DMS153 (cell line): ENCODE data around the gene TECPR2.

Experiments
- DNase-seq: peaks from one replicate; lab custom pipeline; 2025; lab: John Stamatoyannopoulos, UW

Gene TECPR2

DNA sequence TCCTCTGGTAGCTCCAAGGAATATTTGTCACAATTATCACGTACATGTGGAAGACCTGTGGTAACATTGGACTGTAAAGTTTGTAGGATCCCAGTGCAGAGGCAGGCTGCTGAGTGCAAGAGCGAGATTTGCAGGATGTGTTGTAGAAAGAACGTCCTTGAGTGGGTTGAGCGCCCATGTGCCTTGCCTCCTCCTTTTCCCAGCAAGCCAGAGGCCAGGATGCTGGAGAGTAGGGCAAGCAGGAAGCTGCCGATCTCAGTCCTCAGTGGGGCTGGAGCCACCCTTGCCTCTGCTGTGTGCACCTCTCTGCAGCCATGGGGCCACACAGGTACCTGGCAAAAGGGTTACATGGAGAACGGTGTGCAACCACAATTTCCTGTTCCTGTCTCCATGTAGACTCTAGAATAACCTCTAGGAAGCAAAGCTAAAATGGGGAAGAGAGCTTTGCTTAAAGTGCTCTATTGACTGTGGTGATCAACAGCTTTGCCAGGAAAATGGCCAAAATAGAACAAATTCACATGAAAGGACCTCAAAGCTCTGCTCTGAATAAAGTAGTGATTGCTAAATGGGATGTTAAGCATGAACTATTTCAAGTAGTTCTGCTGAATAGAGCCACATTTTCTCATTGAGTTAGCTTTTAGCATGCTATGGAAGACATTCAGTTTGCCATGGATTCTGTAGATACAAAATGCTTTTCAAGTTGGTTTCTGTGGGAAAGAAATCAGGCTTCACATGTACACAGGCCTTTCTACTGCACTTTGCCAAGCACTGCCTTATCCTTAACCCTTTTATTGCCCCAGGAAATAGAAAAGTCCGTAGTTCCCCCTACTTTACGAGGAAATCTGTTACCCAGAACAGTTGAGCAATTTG lies 109.4 kb downstream of the TECPR2 start:
- DNase-seq, result no peak

DNA sequence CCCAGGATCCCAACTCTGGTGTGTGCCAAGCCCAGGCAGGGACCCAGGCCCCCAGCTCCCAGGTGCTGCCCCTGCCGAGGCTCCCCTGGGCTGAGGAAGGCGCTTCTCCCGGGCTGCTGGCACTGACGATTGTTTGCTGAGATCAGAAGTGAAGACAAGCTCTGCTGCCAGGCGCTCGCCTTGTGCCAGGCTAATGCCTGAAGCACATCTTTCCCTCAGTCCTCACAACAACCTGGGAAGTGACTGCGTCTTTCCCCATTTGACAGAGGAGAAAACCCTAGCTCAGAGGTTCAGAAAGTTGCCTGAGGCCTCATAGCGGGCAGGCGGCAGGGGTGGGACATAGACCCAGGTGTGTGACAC lies 110.0 kb downstream of the TECPR2 start:
- DNase-seq, result no peak

DNA sequence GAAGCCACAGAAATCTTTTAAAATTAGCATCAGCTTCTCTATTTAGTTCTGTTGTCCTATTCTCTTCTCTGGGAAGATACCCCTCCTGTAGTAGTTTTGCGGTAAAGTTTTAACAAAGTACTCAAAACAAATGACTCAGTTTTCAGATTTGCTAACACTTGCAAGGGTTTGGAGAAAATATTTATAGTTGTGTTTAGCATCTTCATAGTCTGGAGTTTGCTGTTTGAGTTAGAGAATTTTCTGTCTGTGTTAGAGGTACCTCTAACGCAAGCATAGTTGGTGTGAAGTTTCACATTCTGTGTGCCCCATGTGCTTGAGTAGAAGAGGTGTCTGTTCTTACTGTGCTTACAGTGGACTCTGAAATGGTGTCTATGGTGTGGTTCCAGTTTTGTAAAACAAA lies 110.8 kb downstream of the TECPR2 start:
- no peak for DNase-seq

DNA sequence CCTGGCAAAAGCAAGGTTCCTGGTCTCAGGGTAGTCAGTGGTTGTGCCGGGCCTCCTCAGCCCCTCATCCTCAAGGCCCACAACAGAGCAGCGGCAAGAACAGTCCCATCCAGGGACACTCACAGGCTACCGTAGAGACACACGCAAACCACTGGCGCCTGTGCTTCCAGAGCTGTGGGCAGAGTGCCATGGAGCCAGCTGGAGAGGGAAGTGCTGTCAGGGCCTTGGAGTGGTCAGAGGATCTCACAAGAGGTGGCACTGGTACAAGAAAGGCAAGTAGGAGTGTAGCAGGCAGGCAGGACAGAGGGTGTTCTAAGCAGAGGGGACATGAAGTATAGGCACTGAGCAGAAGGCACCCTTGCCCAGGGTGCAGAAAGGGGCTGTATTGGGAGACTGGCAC lies 112.2 kb downstream of the TECPR2 start:
- no peak for DNase-seq

DNA sequence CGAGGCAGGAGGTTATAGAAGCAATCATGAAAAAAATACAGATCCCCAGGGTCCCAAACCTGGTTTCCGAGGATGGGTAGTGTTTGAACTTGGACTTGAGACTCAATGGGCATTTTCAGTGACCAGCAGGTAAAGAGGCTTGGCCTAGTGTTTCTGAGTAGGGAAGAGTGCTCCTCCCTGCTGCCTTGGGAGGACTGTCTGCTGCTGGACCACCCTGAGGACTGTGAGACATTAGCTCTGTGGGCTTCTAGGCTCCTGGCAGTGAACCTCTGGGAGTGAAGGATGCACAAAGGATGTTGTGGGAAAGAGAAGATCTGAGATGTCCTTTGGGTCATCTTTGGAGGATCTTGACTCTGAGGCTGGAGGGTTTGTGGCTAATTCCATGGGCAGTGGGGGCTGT lies 116.4 kb downstream of the TECPR2 start:
- DNase-seq, result no peak

DNA sequence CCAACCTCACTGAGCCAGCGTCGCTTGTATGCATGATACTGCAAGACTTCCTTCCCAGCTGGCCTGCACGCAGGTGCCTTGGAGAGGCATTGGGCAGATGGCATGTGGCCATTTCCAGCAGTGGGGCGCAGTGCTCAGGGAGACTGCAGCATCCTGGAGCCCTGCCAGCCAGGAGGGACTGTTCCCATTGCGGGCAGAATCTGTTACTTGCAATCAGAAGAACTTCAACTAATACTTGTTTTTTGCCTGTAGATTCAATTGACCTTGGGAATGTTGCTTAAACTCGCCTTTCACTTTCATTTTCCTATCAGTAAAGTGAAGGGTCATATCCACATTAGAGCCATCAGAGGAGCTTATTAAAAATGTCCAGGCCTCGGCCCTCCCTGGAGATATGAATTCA lies 117.0 kb downstream of the TECPR2 start:
- no peak for DNase-seq

DNA sequence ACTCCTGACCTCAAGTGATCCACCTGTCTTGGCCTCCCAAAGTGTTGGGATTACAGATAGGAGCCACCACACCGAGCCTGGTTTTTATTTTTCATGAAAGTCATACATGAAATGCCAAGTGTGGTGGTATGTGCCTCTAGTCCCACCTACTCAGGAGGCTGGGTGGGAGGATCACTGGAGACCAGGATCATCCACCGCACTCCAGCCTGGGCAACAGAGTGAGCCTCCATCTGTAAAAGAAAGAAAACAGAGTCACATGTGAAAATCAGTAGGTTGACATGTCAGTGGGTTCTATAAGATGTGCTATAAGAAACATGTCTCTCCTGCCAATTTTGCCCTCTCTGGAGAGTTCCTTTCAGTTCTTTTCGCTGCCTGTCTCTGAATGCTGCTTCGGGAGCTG lies 118.6 kb downstream of the TECPR2 start:
- DNase-seq, result no peak

DNA sequence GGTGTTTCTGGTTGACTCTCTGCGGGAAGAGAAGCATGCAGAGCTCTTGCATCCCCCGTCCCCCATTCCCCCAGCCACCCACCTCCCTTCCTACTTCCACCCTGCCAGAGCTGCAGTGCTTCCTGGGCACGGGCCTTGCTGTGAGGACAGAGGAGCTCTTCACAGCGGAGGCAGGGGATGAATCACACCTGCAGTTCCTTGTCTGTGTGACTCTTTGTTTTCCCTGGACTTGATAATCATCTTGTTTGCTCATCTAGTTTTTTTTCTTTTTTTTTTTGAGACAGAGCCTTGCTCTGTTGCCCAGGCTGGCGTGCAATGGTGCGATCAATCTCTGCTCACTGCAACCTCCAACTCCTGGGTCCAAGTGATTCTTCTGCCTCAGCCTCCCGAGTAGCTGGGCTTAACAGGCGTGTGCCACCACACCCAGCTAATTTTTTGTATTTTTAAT lies 119.1 kb downstream of the TECPR2 start:
- no peak for DNase-seq

DNA sequence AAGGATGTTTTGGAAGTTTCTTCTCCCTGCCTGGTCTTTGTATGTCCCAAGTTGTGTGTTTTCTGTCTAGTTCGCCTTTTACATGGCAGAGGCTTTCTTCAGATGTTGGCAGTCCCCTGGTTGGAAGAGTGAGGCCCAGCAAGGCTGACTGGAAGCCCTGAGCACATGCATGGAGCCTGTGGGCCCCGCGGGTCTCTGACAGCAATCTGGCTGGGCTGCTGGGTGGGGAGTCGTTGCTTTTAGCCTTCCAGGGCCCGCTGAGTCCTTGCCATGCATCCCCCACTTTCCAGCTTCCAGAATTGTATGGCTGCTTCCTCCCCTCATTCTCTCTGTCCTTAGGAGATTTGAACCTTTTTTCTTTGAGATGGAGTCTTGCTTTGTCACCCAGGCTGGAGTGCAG lies 121.6 kb downstream of the TECPR2 start:
- no peak for DNase-seq

DNA sequence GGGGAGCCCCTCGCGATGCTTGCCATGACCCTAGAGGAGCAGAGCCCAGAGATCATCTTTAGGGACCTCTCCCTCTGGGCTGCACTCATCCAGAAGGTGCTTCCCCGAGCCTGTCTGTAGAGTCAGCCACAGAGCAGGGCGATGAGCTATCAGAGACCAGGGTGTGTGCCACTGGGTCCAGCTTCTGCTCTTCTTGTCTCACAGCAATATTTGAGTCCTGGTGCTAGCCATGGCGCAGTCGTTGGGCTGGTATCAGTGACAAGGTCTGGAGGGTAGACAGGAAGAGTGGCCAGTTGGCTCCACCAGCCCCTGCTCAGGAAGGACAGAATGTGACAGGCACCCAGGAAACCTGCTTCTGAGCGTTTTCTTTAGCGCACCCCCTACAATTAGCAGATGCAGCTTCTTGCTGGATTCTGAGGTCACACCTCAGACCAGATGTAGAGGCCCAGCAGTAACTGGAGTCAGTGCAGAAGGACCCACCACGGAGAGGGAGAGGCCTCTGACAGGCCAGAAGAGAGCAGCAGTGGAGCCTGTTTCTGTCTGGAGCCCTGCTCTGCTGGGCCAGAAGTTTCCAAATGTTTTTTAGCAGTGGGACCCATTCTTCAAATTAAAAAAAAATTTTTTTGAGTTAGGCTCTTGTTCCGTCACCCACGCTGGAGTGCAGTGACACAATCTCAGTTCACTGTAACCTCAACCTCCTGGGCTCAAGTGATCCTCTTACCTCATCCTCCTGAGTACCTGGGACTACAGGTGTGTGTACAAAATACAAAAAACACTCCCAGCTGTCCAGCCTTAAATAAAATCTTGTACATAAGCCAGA lies 123.2 kb downstream of the TECPR2 start:
- DNase-seq, result no peak

DNA sequence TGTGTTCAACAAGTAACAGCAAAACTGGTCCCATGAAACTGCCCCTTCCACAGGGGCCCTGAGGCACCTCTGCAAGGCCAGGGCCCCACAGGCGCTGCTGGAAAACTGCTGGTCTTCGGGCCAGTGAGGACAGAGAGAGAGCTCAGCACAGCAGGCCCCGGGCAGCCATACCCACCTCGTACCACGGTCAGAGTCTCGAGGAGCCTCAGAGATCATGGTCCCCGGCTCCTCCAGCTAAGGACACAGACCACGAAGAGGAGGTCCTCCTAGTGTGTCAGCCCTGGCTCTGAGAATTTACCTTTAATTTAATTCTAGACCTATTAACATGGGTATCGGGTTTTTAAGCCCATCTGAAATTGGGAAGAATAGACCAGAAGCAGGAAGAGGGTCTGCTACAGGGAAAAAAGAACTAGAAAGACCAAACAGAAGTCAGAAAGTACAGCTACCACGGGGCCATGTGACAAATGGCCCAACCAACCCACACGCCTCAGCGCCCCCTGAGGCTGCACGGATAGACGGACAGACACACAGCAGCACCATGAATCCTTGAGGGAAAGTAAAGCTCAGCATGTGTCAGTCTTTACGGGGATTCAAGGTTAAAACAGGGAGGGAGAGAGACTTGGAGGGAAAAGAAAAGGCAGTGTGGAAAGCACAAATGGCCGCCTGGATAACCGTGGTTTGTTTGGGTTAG lies 123.9 kb downstream of the TECPR2 start:
- DNase-seq, result no peak

DNA sequence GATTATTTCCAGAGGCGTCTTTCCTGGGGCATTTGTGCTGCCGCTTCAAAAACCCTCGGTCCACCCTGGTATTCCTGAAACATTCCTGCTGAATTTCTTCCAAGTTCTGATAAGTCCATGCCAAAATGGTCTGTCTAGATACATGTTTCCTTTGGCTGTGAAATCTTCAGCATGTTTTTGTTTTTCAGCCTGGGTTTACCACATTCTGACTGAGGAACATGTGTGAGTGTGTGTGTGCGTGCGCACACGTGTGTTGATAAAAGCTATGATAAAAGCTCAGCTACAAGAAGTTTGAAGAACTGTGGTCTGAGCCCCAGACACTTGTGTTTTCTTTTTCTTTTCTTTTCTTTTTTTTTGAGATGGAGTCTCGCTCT lies 124.5 kb downstream of the TECPR2 start:
- no peak for DNase-seq

DNA sequence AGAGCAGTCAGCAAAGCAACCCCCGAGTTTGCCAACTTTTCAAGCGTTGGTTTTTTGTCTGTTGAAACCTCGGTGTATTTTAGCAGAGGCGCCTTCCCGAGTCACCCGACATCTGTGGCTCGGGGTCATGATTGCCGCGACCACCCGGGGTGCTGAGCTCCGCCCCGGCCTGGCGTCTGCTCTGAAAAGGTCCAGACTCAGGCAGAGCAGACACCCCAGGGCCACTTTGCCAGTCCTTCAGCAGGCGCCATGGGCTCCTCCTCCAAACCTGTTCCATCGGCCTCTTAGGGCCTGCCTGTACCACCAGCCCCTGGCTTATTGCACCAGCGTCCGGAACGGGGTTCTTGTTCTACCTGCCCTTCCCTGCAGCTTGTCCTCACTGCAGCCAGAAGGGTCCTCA lies 127.7 kb downstream of the TECPR2 start:
- DNase-seq, result no peak

DNA sequence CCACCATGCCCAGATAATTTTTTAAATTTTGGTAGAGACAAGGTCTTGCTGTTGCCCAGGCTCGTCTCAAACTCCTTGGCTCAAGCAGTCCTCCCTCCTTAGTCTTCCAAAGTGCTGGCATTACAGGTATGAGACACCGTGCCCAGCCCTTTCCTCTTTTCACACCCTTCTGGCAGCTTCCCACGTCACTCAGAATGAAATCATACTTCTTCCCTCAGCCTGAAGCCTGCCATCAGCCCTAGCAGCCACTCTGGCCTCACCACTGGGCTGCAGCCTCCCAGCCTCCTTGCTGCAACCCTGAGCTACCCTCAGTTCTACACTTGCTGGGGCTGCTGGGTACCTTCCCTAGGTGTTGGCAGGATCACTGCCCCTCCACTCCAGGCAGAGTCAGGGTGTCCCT lies 128.6 kb downstream of the TECPR2 start:
- no peak for DNase-seq

DNA sequence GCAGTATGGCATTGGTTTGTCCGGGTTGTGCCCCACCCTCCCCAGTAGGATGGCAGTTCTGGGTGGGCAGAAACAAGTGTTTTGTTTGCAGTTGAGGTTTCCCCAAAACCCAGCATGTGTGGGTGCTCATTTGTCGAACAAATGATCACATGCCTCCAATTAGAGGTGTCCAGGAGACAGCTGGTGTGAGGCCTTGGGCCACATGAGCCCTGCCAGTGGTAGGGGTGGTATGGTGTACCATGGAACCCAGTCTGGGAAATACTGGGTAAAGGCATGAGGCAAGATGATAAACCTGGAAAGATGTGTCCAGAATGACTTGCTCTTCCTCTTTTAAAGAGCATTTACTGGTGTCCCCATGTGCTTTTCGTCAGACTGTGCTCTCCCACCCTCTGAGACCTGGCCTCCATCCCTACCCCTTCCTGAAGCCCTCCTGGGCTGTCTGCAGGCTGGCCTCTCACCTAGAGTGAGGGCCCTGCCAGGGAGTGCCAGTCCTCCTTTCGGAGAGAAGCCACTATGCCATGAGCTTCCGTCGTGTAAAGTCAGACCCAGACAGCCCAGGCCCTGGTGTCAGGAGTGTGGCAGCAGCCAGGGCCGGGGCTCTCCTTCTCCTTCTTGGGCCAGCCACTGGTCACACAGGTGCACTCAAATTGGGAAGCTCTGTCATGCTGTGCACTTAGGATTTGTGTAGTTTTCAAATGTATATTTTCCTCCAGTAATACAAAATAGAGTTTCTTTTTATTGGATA lies 129.2 kb downstream of the TECPR2 start:
- no peak for DNase-seq

DNA sequence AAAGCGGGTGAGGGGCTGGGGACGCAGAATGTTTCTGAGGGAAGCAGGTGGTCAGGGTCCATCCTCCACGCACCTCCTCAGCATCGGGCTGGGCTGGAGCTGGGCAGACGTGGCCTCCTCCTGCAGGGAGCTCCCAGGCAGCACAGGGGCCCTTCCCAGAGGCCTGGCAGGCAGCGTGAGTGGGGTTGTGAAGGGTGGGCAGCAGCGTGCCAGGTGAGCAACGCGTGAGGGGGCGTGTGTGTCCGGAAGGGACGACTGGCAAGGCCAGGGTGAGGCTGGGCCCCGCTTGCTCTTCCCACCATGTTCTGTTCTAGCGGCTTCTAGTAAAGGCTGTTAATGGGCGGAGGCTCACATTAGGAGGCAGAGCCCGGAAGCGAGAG lies 129.8 kb downstream of the TECPR2 start:
- no peak for DNase-seq

DNA sequence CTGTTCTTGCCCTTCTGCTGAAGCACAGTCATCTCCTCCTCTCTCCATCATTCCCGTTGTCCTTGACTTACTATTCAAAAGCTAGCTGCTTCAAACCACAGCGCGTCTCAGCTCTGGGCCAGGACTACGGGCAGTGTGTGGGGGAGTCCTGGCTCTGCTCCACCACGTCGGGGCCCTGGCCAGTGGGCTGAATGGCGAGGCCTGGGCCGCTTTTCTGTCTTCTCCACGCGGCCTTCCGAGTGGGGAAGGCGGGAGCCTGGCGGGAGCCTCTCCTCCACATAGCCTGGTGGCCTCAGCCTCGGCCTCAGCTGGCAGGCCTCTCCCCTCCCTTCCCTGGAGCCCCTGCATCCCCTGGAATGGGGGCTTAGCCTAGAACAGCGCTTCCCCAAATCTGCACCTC lies 130.4 kb downstream of the TECPR2 start:
- no peak for DNase-seq

DNA sequence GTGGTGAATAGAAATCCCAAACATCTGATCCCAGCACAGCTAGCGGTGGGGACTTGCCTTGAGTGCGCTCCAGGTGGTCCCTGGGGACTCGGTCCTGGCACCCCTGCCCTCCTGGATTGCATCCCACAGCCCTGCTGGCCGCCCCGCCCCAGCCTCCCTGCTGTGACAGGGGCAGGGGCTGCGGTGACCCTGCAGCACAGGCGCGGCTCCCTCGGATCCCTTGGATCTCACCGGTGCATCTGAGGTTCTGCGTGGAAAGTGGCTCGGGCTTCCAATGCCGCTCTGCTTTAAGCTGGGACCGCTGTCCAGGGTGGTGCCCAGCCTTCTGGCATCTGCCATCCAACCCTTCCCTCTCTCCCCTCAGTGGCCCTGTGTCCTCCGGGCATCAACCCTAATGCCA lies 130.8 kb downstream of the TECPR2 start:
- no peak for DNase-seq

DNA sequence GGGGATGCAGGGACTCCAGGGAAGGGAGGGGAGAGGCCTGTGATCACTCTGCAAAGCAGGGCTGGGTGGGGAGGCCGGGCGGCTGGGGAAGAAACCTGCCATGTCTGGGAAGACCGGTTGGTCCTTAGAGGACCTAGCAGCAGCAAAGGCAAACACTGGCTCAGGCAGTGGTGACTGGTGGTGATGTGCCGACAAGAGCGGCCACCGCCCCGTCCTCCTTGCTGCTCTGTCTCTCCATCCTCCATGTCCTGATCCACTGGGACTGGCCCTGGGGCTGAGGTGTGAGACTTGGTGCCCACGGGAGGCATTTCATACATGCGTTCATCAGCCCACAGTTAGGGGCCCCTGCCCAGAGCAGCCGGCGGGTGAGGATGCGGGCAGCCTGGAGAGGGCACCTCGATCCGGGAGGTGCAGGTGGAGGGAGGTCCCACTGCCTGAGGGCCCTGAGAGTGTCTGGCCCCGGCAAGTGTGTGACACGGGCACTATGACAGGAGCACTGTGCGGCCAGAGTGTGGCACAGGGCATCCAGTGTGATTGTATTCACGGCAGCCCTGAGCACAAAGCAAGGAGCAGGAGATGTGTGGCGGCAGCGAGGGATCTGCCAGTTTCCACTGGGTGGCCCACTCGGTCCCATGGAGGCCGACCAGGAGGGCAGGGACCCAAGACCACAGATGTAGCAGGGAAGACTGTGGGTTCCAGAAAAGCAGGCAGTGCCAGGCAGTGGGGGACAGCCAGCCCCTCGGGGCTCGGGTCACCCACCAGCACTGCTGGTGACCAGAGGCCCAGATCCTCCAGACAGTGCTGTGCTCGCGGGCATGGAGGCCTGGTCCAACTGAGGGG lies 133.0 kb downstream of the TECPR2 start:
- no peak for DNase-seq

DNA sequence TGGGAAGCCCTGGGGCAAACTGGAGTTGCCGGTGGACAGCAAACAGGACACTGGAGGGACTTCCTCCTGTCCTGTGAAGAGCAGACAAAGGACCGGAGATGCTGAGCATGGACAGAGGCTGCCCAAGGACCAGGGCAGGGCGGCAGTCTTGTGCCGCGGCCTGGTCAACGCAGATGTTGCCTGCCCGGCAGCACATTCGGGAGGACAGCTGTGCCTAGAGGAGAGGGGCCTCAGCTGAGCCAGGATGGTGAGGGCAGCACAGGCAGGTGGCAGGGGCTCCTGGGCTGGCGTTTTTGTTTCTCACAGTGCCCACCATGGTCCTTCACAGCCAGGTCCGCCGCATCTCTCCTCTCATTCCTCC lies 133.6 kb downstream of the TECPR2 start:
- DNase-seq, result no peak
